PC-9 (cell line): Measurements from ENCODE around the gene CD63.

Experiments used
- CTCF ChIP-seq: fragments of 200-600 bp; sonication (generic); conservative IDR thresholded peaks from 2 replicates; pipeline ENCODE4 v1.6.1; 2017; ENCODE audit warnings: mixed run types, antibody characterized with exemption, mild to moderate bottlenecking, moderate library complexity
- EZH2 ChIP-seq: fragments of 200-600 bp; sonication (generic); IDR thresholded peaks from 2 replicates; pipeline ENCODE4 v1.8.0; 2017; ENCODE audit warnings: antibody characterized with exemption, low read depth

- TF ChIP-seq CTCF (no peak), EZH2 (no peak)
These were observed 13.5 kb downstream of the CD63 start for GRCh38 chr12:55715169-55715764.
